ENCODE data around the gene UBAC2.
"Not testable (repeated sequence)": the region's sequence is repeated elsewhere in the genome, so short reads cannot be mapped to it uniquely, and the experiment has no call there.

UBAC2 gene

GRCh38 chr13:99185606-99186005 lies 15.0 kb upstream of the UBAC2 start:
- no peak for DNase-seq (ENCODE audit: low spot score)

- no peak for DNase-seq (ENCODE audit: low spot score)
Observed at GRCh38 chr13:99190147-99190985, 10.3 kb upstream of the UBAC2 start.

- DNase-seq (ENCODE audit: low spot score) = no peak
Observed at GRCh38 chr13:99191336-99191899, 9.2 kb upstream of the UBAC2 start.

GRCh38 chr13:99191900-99192399 lies 8.7 kb upstream of the UBAC2 start:
- no peak for DNase-seq (ENCODE audit: low spot score)

- no peak for DNase-seq (ENCODE audit: low spot score)
Observed at GRCh38 chr13:99192480-99192879, 8.2 kb upstream of the UBAC2 start.

- DNase-seq (ENCODE audit: low spot score) = no peak
Observed at GRCh38 chr13:99193152-99193551, 7.5 kb upstream of the UBAC2 start.

- no peak for DNase-seq (ENCODE audit: low spot score)
Observed at GRCh38 chr13:99196466-99197116, 4.1 kb upstream of the UBAC2 start.

GRCh38 chr13:99197117-99197651 lies 3.5 kb upstream of the UBAC2 start:
- no peak for DNase-seq (ENCODE audit: low spot score)

GRCh38 chr13:99199541-99200431 lies 868 bp upstream of the UBAC2 start:
- DNase-seq (ENCODE audit: low spot score) = no peak

- no peak for DNase-seq (ENCODE audit: low spot score)
Observed at GRCh38 chr13:99203601-99204579, 3.2 kb downstream of the UBAC2 start.

GRCh38 chr13:99205621-99206220 lies 5.1 kb downstream of the UBAC2 start:
- DNase-seq (ENCODE audit: low spot score) = no peak

GRCh38 chr13:99206226-99206625 lies 5.6 kb downstream of the UBAC2 start:
- DNase-seq (ENCODE audit: low spot score) = no peak

- DNase-seq (ENCODE audit: low spot score) = no peak
Observed at GRCh38 chr13:99206873-99207272, 6.2 kb downstream of the UBAC2 start.

GRCh38 chr13:99207511-99207910 lies 6.9 kb downstream of the UBAC2 start:
- DNase-seq (ENCODE audit: low spot score) = no peak

- DNase-seq (ENCODE audit: low spot score) = no peak
Observed at GRCh38 chr13:99208185-99208584, 7.5 kb downstream of the UBAC2 start.

GRCh38 chr13:99208845-99209527 lies 8.3 kb downstream of the UBAC2 start:
- DNase-seq (ENCODE audit: low spot score) = no peak

GRCh38 chr13:99210627-99211026 lies 10.0 kb downstream of the UBAC2 start:
- DNase-seq (ENCODE audit: low spot score) = not testable (repeated sequence)

- no peak for DNase-seq (ENCODE audit: low spot score)
Observed at GRCh38 chr13:99211421-99212035, 10.9 kb downstream of the UBAC2 start.

- no peak for DNase-seq (ENCODE audit: low spot score)
Observed at GRCh38 chr13:99214232-99214631, 13.6 kb downstream of the UBAC2 start.

Measured in AG08395 (cell line).